Endodermal cell (in vitro differentiated cells): ENCODE measurements around the gene SLC7A1. TPM values are rescaled to one million over a fixed set of nuclear protein-coding genes. Genes with fewer than 3 reads are reported as not detected.

Experiments
- DNase-seq: peaks from one replicate; pipeline ENCODE4 v3.0.0-alpha.2; 2017
- H3K27ac ChIP-seq: 2 replicates; pipeline ENCODE4 v1.5.1; 2013; ENCODE audit warnings: mild to moderate bottlenecking, low read depth, low read length, moderate library complexity
- H3K27me3 ChIP-seq: 2 replicates; pipeline ENCODE4 v1.6.1; 2013; ENCODE audit warnings: mild to moderate bottlenecking, low read length, moderate library complexity; ENCODE audit not compliant: insufficient read depth, control insufficient read depth, poor library complexity, severe bottlenecking
- H3K36me3 ChIP-seq: 2 replicates; pipeline ENCODE4 v1.7.0; 2013; ENCODE audit warnings: mild to moderate bottlenecking, low read length, moderate library complexity; ENCODE audit not compliant: control insufficient read depth, insufficient read depth
- H3K4me1 ChIP-seq: one replicate; pipeline ENCODE4 v1.7.0; 2013; ENCODE audit warnings: low read length; ENCODE audit not compliant: control insufficient read depth, insufficient read depth
- H3K4me3 ChIP-seq: 2 replicates; pipeline ENCODE4 v1.5.1; 2013; ENCODE audit warnings: mild to moderate bottlenecking, low read length, moderate library complexity
- H3K9ac ChIP-seq: 2 replicates; pipeline ENCODE4 v1.6.1; 2013; ENCODE audit warnings: mild to moderate bottlenecking, low read length, moderate library complexity; ENCODE audit not compliant: poor library complexity, severe bottlenecking; ENCODE audit errors: extremely low read depth
- H3K9me3 ChIP-seq: 2 replicates; pipeline ENCODE4 v1.6.1; 2013; ENCODE audit warnings: mild to moderate bottlenecking, low read length, moderate library complexity; ENCODE audit not compliant: control insufficient read depth
- H3K27ac Mint-ChIP-seq: 2 replicates; pipeline ENCODE4 v1.8.0; 2020; ENCODE audit warnings: mixed read lengths
- H3K27me3 Mint-ChIP-seq: 2 replicates; pipeline ENCODE4 v1.8.0; 2021; ENCODE audit warnings: mild to moderate bottlenecking, mixed read lengths; ENCODE audit not compliant: insufficient read depth
- H3K36me3 Mint-ChIP-seq: 2 replicates; pipeline ENCODE4 v1.8.0; 2020; ENCODE audit warnings: low read depth, mixed read lengths
- H3K4me1 Mint-ChIP-seq: 2 replicates; pipeline ENCODE4 v1.8.0; 2020; ENCODE audit warnings: mixed read lengths
- H3K4me3 Mint-ChIP-seq: 2 replicates; pipeline ENCODE4 v1.8.0; 2020; ENCODE audit warnings: mild to moderate bottlenecking, moderate library complexity, mixed read lengths
- H3K9me3 Mint-ChIP-seq: 2 replicates; pipeline ENCODE4 v1.8.0; 2020; ENCODE audit warnings: mild to moderate bottlenecking, mixed read lengths
- WGBS, 2 experiments: methylation state at CpG; one replicate each; pipeline versions ENCODE4 v1.1.5 to v1.1.7; 2013; ENCODE audit warnings: missing lambda C conversion rate in 2 of 2, mixed read lengths in 1 of 2; ENCODE audit not compliant: insufficient coverage in 1 of 2, insufficient read length in 1 of 2; 5-methylcytosine and 5-hydroxymethylcytosine counted together
- total RNA-seq, 2 donors: library from RNA; stranded (reverse); fragmentation: NEBNext Ultra II Directional in 1 of 2; extraction: Animal tissue kit (Norgen Biotek cat#: 25700) in 1 of 2; gene quantifications; 2 replicates in 1 of 2; 3 replicates in 1 of 2; pipeline ENCODE4 v1.2.1, GENCODE V29; 2021
- TF ChIP-seq, protein P1 (sequence below): fragments of 200-600 bp; sonication (generic); conservative IDR thresholded peaks from 2 replicates; pipeline ENCODE4 v1.5.0; 2021; ENCODE audit warnings: antibody characterized with exemption, mild to moderate bottlenecking

SLC7A1 gene
- total RNA-seq, 2 donors from 2014 or later: 26.0 to 27.3 TPM

DNA sequence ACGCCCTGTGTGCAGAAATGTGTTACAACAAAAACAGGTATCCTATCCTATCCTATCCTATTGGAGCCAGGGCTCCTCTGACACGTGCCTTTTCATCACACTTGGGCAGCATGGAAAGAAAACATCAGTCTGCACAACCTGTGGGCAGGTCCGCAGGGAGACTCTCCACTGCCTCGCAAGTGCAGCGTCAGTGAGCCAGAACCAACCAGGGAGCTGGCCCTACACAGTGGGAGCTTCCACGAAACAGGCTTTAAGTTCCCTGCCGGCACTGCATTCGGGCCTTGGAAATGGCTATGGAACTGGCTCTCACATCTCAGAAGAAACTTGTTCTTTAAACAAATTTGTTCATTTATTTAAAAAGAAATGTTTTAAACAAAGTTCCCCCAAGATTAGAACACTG is 49.5 kb downstream of the SLC7A1 start:
- 90 to 100% methylated on average over 2 to 8 of the region's 8 CpGs for WGBS, 2 experiments
- peak; percentile 34 for DNase-seq
- Histone ChIP-seq H3K4me1 (peaks cover 3% of the 10 kb centered on the region), H3K4me3 (no peak overlapping the region), H3K9me3 (peaks cover 9% of the 10 kb centered on the region), H3K27me3 (no peaks in the 10 kb centered on the region), H3K27ac (no peak overlapping the region), H3K36me3 (peaks cover 13% of the 10 kb centered on the region), H3K9ac (no peak overlapping the region)
- TF ChIP-seq, protein P1, sequence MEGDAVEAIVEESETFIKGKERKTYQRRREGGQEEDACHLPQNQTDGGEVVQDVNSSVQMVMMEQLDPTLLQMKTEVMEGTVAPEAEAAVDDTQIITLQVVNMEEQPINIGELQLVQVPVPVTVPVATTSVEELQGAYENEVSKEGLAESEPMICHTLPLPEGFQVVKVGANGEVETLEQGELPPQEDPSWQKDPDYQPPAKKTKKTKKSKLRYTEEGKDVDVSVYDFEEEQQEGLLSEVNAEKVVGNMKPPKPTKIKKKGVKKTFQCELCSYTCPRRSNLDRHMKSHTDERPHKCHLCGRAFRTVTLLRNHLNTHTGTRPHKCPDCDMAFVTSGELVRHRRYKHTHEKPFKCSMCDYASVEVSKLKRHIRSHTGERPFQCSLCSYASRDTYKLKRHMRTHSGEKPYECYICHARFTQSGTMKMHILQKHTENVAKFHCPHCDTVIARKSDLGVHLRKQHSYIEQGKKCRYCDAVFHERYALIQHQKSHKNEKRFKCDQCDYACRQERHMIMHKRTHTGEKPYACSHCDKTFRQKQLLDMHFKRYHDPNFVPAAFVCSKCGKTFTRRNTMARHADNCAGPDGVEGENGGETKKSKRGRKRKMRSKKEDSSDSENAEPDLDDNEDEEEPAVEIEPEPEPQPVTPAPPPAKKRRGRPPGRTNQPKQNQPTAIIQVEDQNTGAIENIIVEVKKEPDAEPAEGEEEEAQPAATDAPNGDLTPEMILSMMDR: no peak
- H3K4me3 Mint-ChIP-seq: no peak overlapping the region
- no peak overlapping the region for H3K27ac Mint-ChIP-seq
- H3K27me3 Mint-ChIP-seq: peaks cover 29% of the 10 kb centered on the region
- H3K4me1 Mint-ChIP-seq: peaks cover 17% of the 10 kb centered on the region
- H3K9me3 Mint-ChIP-seq: peaks cover 5% of the 10 kb centered on the region
- H3K36me3 Mint-ChIP-seq: peaks cover 20% of the 10 kb centered on the region

DNA sequence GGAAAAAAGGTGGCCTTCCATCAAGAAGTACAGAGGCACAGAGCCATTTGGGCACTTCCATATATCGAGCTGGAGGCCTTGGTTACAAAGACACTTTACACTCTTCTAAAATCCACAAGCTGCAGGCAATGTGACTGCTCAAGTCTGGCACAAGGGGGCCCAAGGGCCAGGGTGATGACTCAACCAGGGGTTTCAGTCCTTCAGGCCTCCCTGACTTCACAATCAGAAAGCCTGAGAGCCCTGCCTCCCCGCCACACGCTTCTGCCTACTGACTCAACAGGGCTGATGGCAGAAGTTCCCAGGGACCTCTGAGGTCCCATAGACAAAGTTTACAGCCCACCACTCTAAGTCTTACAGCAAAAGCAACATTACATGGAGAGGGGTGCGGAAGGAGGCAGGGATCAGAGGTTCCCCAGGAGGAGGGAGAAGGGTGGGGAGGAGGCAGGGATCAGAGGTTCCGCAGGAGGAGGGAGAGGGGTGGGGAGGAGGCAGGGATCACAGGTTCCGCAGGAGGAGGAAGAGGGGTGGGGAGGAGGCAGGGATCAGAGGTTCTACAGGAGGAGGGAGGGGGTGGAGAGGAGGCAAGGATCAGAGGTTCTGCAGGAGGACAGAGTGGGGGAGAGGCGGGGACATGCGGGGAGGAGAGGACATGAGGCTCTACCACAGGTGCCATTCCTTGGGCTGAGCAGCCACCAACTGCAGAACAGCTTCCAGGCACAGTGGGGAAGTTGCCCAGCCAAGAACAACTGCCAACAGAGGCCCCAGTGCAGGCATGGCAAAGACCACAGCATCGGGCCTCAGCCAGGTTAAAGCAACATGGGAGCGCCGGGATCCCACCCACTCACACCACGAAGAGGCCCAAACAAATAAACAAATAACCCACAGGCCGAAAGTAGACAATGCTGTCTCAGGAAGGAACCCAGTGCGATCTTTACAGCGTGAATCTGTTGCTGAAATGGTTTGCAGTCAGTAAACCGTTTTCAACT is 52.0 kb downstream of the SLC7A1 start:
- Histone ChIP-seq H3K27ac (no peak overlapping the region), H3K4me1 (peaks cover 16% of the 10 kb centered on the region), H3K9ac (no peak overlapping the region), H3K36me3 (peaks cover 5% of the 10 kb centered on the region), H3K9me3 (no peaks in the 10 kb centered on the region), H3K4me3 (no peak overlapping the region), H3K27me3 (no peaks in the 10 kb centered on the region)
- Mint-ChIP-seq H3K4me3 (no peak overlapping the region), H3K36me3 (no peaks in the 10 kb centered on the region), H3K27me3 (peaks cover 8% of the 10 kb centered on the region), H3K9me3 (no peaks in the 10 kb centered on the region), H3K4me1 (peaks cover 27% of the 10 kb centered on the region), H3K27ac (peak overlapping the region; percentile 36)
- TF ChIP-seq, protein P1: peak; percentile 47
- DNase-seq: peak; percentile 71
- WGBS, 2 experiments: 89 to 96% methylated on average over 5 to 16 of the region's 16 CpGs

DNA sequence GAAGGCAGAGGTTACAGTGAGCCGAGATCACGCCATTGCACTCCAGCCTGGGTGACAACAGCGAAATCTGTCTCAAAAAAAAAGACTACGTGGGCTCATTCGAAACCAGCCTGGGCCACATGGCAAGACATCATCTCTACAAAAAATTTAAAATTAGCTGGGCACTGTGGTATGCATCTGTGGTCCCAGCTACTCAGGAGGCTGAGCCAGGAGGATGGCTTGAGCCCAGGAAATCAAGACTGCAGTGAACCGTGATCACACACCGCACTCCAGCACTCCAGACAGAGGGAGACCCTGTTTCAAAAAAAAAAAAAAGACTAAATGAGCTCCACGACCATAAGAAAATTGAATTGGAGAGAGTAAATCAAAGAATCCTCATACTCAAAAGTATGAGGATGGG is 53.1 kb downstream of the SLC7A1 start:
- no peak overlapping the region for H3K4me3 Mint-ChIP-seq
- Histone ChIP-seq H3K4me1 (peaks cover 13% of the 10 kb centered on the region), H3K36me3 (no peaks in the 10 kb centered on the region), H3K4me3 (no peak overlapping the region), H3K27me3 (no peaks in the 10 kb centered on the region), H3K9me3 (no peaks in the 10 kb centered on the region), H3K27ac (no peak overlapping the region), H3K9ac (no peak overlapping the region)
- no peaks in the 10 kb centered on the region for H3K36me3 Mint-ChIP-seq
- TF ChIP-seq, protein P1: no peak
- no peak for DNase-seq
- no peaks in the 10 kb centered on the region for H3K27me3 Mint-ChIP-seq
- H3K9me3 Mint-ChIP-seq: no peaks in the 10 kb centered on the region
- H3K4me1 Mint-ChIP-seq: peaks cover 24% of the 10 kb centered on the region
- 97 to 98% methylated on average over 5 to 8 of the region's 8 CpGs for WGBS, 2 experiments
- H3K27ac Mint-ChIP-seq: no peak overlapping the region
